H9 (cell line): ENCODE measurements around the gene MGAM2. TPM values are rescaled to one million over a fixed set of nuclear protein-coding genes. Genes with fewer than 3 reads are reported as not detected.

Experiments used
- DNase-seq: peaks from one replicate; pipeline ENCODE4 v3.0.0-alpha.2; 2017
- H2AFZ ChIP-seq: one replicate; pipeline ENCODE4 v1.6.1; 2013; ENCODE audit warnings: mild to moderate bottlenecking, low read length, control low read depth, moderate library complexity
- H2AK5ac ChIP-seq: 2 replicates; pipeline ENCODE4 v1.6.1; 2013; ENCODE audit warnings: low read length, control low read depth, mixed read lengths; ENCODE audit not compliant: insufficient read length
- H2BK120ac ChIP-seq: one replicate; pipeline ENCODE4 v1.6.1; 2013; ENCODE audit warnings: low read depth, mild to moderate bottlenecking, low read length, control low read depth, inconsistent platforms; ENCODE audit not compliant: poor library complexity, severe bottlenecking
- H2BK12ac ChIP-seq: 2 replicates; pipeline ENCODE4 v1.6.1; 2013; ENCODE audit warnings: low read length, control low read depth, mixed read lengths, low read depth; ENCODE audit not compliant: insufficient read length
- H2BK15ac ChIP-seq: 2 replicates; pipeline ENCODE4 v1.6.1; 2013; ENCODE audit warnings: low read depth, low read length, control low read depth
- H2BK20ac ChIP-seq: one replicate; pipeline ENCODE4 v1.6.1; 2013; ENCODE audit warnings: low read depth, mild to moderate bottlenecking, low read length, control low read depth, inconsistent platforms; ENCODE audit not compliant: poor library complexity, severe bottlenecking
- H2BK5ac ChIP-seq: 2 replicates; pipeline ENCODE4 v1.6.1; 2013; ENCODE audit warnings: low read length, control low read depth, mixed read lengths; ENCODE audit not compliant: insufficient read length
- H3K14ac ChIP-seq: 2 replicates; pipeline ENCODE4 v1.6.1; 2013; ENCODE audit warnings: low read length, control low read depth; ENCODE audit not compliant: insufficient read depth
- H3K18ac ChIP-seq: 2 replicates; pipeline ENCODE4 v1.6.1; 2013; ENCODE audit warnings: low read depth, mild to moderate bottlenecking, mixed read lengths, low read length, control low read depth; ENCODE audit not compliant: insufficient read length
- H3K23ac ChIP-seq: 2 replicates; pipeline ENCODE4 v1.6.1; 2013; ENCODE audit warnings: low read length, control low read depth, mixed read lengths, low read depth; ENCODE audit not compliant: insufficient read length
- H3K23me2 ChIP-seq: 2 replicates; pipeline ENCODE4 v1.6.1; 2013; ENCODE audit warnings: low read depth, mild to moderate bottlenecking, mixed read lengths, low read length, control low read depth; ENCODE audit not compliant: insufficient read length, poor library complexity, severe bottlenecking
- H3K27ac ChIP-seq: 2 replicates; pipeline ENCODE4 v1.5.1; 2013; ENCODE audit warnings: low read length, control low read depth, mixed read lengths, low read depth; ENCODE audit not compliant: insufficient read length
- H3K27me3 ChIP-seq: 2 replicates; pipeline ENCODE4 v1.6.1; 2013; ENCODE audit warnings: low read length, control low read depth, inconsistent platforms; ENCODE audit not compliant: insufficient read depth
- H3K4ac ChIP-seq: 2 replicates; pipeline ENCODE4 v1.6.1; 2013; ENCODE audit warnings: low read depth, mild to moderate bottlenecking, control low read depth, inconsistent platforms, low read length, moderate library complexity
- H3K4me1 ChIP-seq: 2 replicates; pipeline ENCODE4 v1.6.1; 2013; ENCODE audit warnings: low read length, control low read depth, inconsistent platforms; ENCODE audit not compliant: insufficient read depth
- H3K4me2 ChIP-seq: 2 replicates; pipeline ENCODE4 v1.6.1; 2013; ENCODE audit warnings: low read length, control low read depth, mixed read lengths; ENCODE audit not compliant: insufficient read length, insufficient read depth
- H3K56ac ChIP-seq: 2 replicates; pipeline ENCODE4 v1.6.1; 2013; ENCODE audit warnings: low read depth, mild to moderate bottlenecking, mixed read lengths, low read length, control low read depth; ENCODE audit not compliant: insufficient read length
- H3K79me1 ChIP-seq: 2 replicates; pipeline ENCODE4 v1.6.1; 2013; ENCODE audit warnings: low read depth, mild to moderate bottlenecking, moderate library complexity, low read length, control low read depth, inconsistent platforms; ENCODE audit not compliant: insufficient read depth, poor library complexity, severe bottlenecking
- H3K79me2 ChIP-seq: 2 replicates; pipeline ENCODE4 v1.6.1; 2013; ENCODE audit warnings: low read length, control low read depth, inconsistent platforms; ENCODE audit not compliant: insufficient read depth
- H3K9ac ChIP-seq: 2 replicates; pipeline ENCODE4 v1.6.1; 2013; ENCODE audit warnings: low read length, control low read depth, mixed read lengths; ENCODE audit not compliant: insufficient read length; ENCODE audit errors: extremely low read depth
- H3K9me3 ChIP-seq: one replicate; pipeline ENCODE4 v1.6.1; 2013; ENCODE audit warnings: low read depth, low read length, inconsistent platforms; ENCODE audit not compliant: control insufficient read depth
- H3T11ph ChIP-seq: one replicate; pipeline ENCODE4 v1.6.1; 2013; ENCODE audit warnings: mild to moderate bottlenecking, low read length, control low read depth, inconsistent platforms
- H4K20me1 ChIP-seq: one replicate; pipeline ENCODE4 v1.6.1; 2013; ENCODE audit not compliant: control insufficient read depth, insufficient read length, insufficient read depth
- H4K5ac ChIP-seq: 2 replicates; pipeline ENCODE4 v1.6.1; 2013; ENCODE audit warnings: low read depth, mild to moderate bottlenecking, mixed read lengths, low read length, control low read depth; ENCODE audit not compliant: insufficient read length
- H4K8ac ChIP-seq: replicated peaks from 2 replicates; pipeline ENCODE4 v1.6.1; 2013; ENCODE audit warnings: low read length, control low read depth, mixed read lengths, low read depth; ENCODE audit not compliant: insufficient read length
- H4K91ac ChIP-seq: 2 replicates; pipeline ENCODE4 v1.6.1; 2013; ENCODE audit warnings: low read depth, mild to moderate bottlenecking, moderate library complexity, mixed read lengths, low read length, control low read depth; ENCODE audit not compliant: insufficient read length
- H3K27ac Mint-ChIP-seq, 3 experiments: 2 replicates in 2 of 3; 3 replicates in 1 of 3; pipeline ENCODE4 v1.8.0; 2020 to 2021; ENCODE audit warnings: mixed read lengths in 3 of 3, mild to moderate bottlenecking in 1 of 3, moderate library complexity in 1 of 3
- H3K27me3 Mint-ChIP-seq: 2 replicates; pipeline ENCODE4 v1.8.0; 2021; ENCODE audit warnings: low read depth, mild to moderate bottlenecking, moderate library complexity, mixed read lengths
- H3K36me3 Mint-ChIP-seq, 3 experiments: 2 replicates in 2 of 3; 3 replicates in 1 of 3; pipeline ENCODE4 v1.8.0; 2020 to 2021; ENCODE audit warnings: low read depth in 3 of 3, mixed read lengths in 3 of 3; ENCODE audit not compliant: insufficient read depth in 1 of 3
- H3K4me1 Mint-ChIP-seq, 2 experiments: 2 replicates each; pipeline ENCODE4 v1.8.0; 2020; ENCODE audit warnings: mixed read lengths in 2 of 2
- H3K4me3 Mint-ChIP-seq, 2 experiments: 2 replicates in 1 of 2; 3 replicates in 1 of 2; pipeline ENCODE4 v1.8.0; 2020 to 2021; ENCODE audit warnings: mild to moderate bottlenecking in 2 of 2, mixed read lengths in 2 of 2, moderate library complexity in 1 of 2
- H3K9me3 Mint-ChIP-seq, 2 experiments: 2 replicates in 1 of 2; 3 replicates in 1 of 2; pipeline ENCODE4 v1.8.0; 2020; ENCODE audit warnings: mild to moderate bottlenecking in 2 of 2, mixed read lengths in 2 of 2, moderate library complexity in 1 of 2
- CTCF ChIP-seq: fragments of 200-600 bp; sonication (generic); conservative IDR thresholded peaks from 3 replicates; pipeline ENCODE4 v1.8.0; 2021; ENCODE audit warnings: antibody characterized with exemption, mild to moderate bottlenecking
- WGBS: extraction: QIAGEN DNeasy Blood & Tissue Kit; methylation state at CpG from one replicate; pipeline ENCODE4 v1.1.7; 2013; ENCODE audit warnings: missing lambda C conversion rate, low lambda C conversion rate, mixed read lengths; ENCODE audit not compliant: insufficient read length; ENCODE audit errors: extremely low coverage; 5-methylcytosine and 5-hydroxymethylcytosine counted together
- total RNA-seq: library from RNA; stranded (reverse); gene quantifications from 2 replicates; pipeline ENCODE4 v1.2.1, GENCODE V29; 2021

Gene MGAM2
- total RNA-seq, 1 experiment from 2014 or later = not detected

- Mint-ChIP-seq H3K4me3 (no peak overlapping the region), H3K36me3 (no peaks in the 10 kb centered on the region), H3K27ac (no peak overlapping the region), H3K9me3 (no peaks in the 10 kb centered on the region), H3K4me1 (no peaks in the 10 kb centered on the region), H3K27me3 (no peaks in the 10 kb centered on the region; the same call in 1 of the 2 replicates)
- Histone ChIP-seq H3K56ac (no peak overlapping the region), H4K8ac (no peak overlapping the region), H2AFZ (no peak overlapping the region), H3K4me2 (no peak overlapping the region), H3K9ac (no peak overlapping the region), H2BK15ac (no peak overlapping the region), H2BK5ac (no peak overlapping the region), H4K91ac (no peak overlapping the region), H3K79me2 (no peaks in the 10 kb centered on the region; the same call in 1 of the 2 replicates), H2BK20ac (no peak overlapping the region), H3K4me1 (no peaks in the 10 kb centered on the region), H3K9me3 (no peaks in the 10 kb centered on the region), H3K79me1 (no peaks in the 10 kb centered on the region), H3K23me2 (no peaks in the 10 kb centered on the region), H3K27me3 (no peaks in the 10 kb centered on the region), H3K14ac (no peak overlapping the region), H3K18ac (no peak overlapping the region), H2BK120ac (no peak overlapping the region), H4K5ac (no peak overlapping the region), H3T11ph (no peak overlapping the region), H3K4ac (no peak overlapping the region), H3K27ac (no peak overlapping the region), H2BK12ac (no peak overlapping the region), H2AK5ac (no peak overlapping the region), H3K23ac (no peak overlapping the region), H4K20me1 (no peaks in the 10 kb centered on the region)
- no CpG with 5 or more reads among the region's 1 CpG for WGBS
- no peak for DNase-seq
- no peak for TF ChIP-seq CTCF
These were observed 40.6 kb downstream of the MGAM2 start for GRCh38 chr7:142152076-142152475.
